Measurements from ENCODE around the gene LDB2. TPM values are rescaled to one million over a fixed set of nuclear protein-coding genes. Genes with fewer than 3 reads are reported as not detected.

LDB2 gene
- total RNA-seq, 1 donor from 2014 or later = 137 TPM

GRCh38 chr4:16597443-16597842 lies 301.0 kb downstream of the LDB2 start:
- Histone ChIP-seq H3K9me3 (no peaks in the 10 kb centered on the region), H3K36me3 (no peaks in the 10 kb centered on the region), H3K4me3 (no peak overlapping the region), H3K27ac (no peak overlapping the region), H3K27me3 (no peaks in the 10 kb centered on the region), H3K4me1 (no peaks in the 10 kb centered on the region)
- no peak for DNase-seq (ENCODE audit: low spot score in 2 of 2)
- intact Hi-C loops (cut with DNase I) = no loop called here
- TF ChIP-seq, protein P1, sequence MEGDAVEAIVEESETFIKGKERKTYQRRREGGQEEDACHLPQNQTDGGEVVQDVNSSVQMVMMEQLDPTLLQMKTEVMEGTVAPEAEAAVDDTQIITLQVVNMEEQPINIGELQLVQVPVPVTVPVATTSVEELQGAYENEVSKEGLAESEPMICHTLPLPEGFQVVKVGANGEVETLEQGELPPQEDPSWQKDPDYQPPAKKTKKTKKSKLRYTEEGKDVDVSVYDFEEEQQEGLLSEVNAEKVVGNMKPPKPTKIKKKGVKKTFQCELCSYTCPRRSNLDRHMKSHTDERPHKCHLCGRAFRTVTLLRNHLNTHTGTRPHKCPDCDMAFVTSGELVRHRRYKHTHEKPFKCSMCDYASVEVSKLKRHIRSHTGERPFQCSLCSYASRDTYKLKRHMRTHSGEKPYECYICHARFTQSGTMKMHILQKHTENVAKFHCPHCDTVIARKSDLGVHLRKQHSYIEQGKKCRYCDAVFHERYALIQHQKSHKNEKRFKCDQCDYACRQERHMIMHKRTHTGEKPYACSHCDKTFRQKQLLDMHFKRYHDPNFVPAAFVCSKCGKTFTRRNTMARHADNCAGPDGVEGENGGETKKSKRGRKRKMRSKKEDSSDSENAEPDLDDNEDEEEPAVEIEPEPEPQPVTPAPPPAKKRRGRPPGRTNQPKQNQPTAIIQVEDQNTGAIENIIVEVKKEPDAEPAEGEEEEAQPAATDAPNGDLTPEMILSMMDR (IDR thresholded peaks at IDR 0.05) = no peak

- DNase-seq (ENCODE audit: low spot score in 2 of 2) = no peak
- TF ChIP-seq, protein P1 (IDR thresholded peaks at IDR 0.05) = no peak
- Histone ChIP-seq H3K4me3 (no peak overlapping the region), H3K36me3 (no peaks in the 10 kb centered on the region), H3K27me3 (no peaks in the 10 kb centered on the region), H3K27ac (no peak overlapping the region), H3K9me3 (no peaks in the 10 kb centered on the region), H3K4me1 (no peaks in the 10 kb centered on the region)
- intact Hi-C loops (cut with DNase I) = no loop called here
Observed at GRCh38 chr4:16596267-16596666, 302.2 kb downstream of the LDB2 start.

DNA sequence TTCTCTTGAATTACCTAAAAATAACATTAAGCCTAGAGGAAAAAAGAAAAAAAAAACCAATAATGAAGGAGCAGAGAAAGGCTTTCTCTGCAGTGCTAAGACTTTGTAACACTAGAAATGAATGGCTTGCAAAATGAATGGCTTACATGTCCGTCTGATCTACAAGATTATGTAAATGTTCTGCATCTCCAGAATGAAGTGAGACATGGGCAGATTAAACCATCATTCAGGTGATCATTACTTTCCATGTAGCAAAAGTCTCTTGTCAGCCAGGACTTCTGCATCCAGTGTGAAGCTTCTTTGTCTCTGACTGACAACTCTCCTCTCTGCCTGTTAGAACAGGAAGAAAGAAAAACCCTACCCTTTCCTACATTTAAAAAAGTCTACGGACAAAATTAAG lies 304.3 kb downstream of the LDB2 start:
- Histone ChIP-seq H3K4me1 (no peaks in the 10 kb centered on the region), H3K9me3 (no peaks in the 10 kb centered on the region), H3K4me3 (no peak overlapping the region), H3K27ac (no peak overlapping the region), H3K27me3 (no peaks in the 10 kb centered on the region), H3K36me3 (no peaks in the 10 kb centered on the region)
- intact Hi-C loops (cut with DNase I) = no loop called here
- TF ChIP-seq, protein P1 (IDR thresholded peaks at IDR 0.05) = no peak
- DNase-seq (ENCODE audit: low spot score in 2 of 2) = no peak

DNA sequence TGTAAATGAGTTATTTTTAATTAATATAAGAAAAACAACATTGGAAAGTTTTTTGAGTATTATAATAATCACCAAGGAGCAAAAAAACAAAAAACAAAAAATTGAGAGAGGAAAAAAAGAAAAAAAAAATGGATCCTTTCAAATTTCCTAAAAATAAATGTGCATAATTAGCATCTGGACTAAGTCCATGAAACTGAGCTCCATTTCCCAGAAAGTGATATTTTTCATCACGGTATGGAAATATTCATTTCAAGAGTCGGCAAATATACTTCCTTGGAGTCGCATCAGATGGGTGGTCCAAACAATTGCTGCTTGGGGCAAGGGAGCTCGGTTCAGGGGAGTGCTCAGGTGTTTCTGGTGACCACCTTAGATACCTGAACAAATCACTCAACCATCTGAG lies 305.1 kb downstream of the LDB2 start:
- Histone ChIP-seq H3K4me1 (no peaks in the 10 kb centered on the region), H3K4me3 (no peak overlapping the region), H3K9me3 (no peaks in the 10 kb centered on the region), H3K27ac (no peak overlapping the region), H3K27me3 (no peaks in the 10 kb centered on the region), H3K36me3 (no peaks in the 10 kb centered on the region)
- no peak for DNase-seq (ENCODE audit: low spot score in 2 of 2)
- TF ChIP-seq, protein P1 (IDR thresholded peaks at IDR 0.05) = no peak
- intact Hi-C loops (cut with DNase I) = no loop called here

GRCh38 chr4:16591272-16591826 lies 307.1 kb downstream of the LDB2 start:
- Histone ChIP-seq H3K27me3 (no peaks in the 10 kb centered on the region), H3K4me3 (no peak overlapping the region), H3K27ac (no peak overlapping the region), H3K4me1 (no peaks in the 10 kb centered on the region), H3K36me3 (no peaks in the 10 kb centered on the region), H3K9me3 (no peaks in the 10 kb centered on the region)
- intact Hi-C loops (cut with DNase I) = no loop called here
- no peak for DNase-seq (ENCODE audit: low spot score in 2 of 2)
- TF ChIP-seq, protein P1 (IDR thresholded peaks at IDR 0.05) = no peak

- no peaks in the 10 kb centered on the region for H3K4me1 ChIP-seq
- H3K27me3 ChIP-seq = no peaks in the 10 kb centered on the region
- H3K4me3 ChIP-seq = no peak overlapping the region
- H3K27ac ChIP-seq = no peak overlapping the region
- DNase-seq (ENCODE audit: low spot score in 2 of 2) = no peak
- H3K9me3 ChIP-seq = no peaks in the 10 kb centered on the region
- H3K36me3 ChIP-seq = no peaks in the 10 kb centered on the region
- TF ChIP-seq, protein P1 (IDR thresholded peaks at IDR 0.05) = no peak
- intact Hi-C loops (cut with DNase I) = no loop called here
Observed at GRCh38 chr4:16590797-16591196, 307.6 kb downstream of the LDB2 start.
